Mammary epithelial cell (primary cell): Measurements from ENCODE around the gene ARID1B.

ENCODE experiments used
- EZH2 ChIP-seq: IDR thresholded peaks from 2 replicates; pipeline ENCODE4 v1.6.1; 2012; ENCODE audit warnings: low read length, inconsistent platforms, borderline replicate concordance
- TF ChIP-seq, protein P1 (sequence below), 2 donors: IDR thresholded peaks in 1 of 2; conservative IDR thresholded peaks in 1 of 2; 2 replicates each; pipeline ENCODE4 v1.5.1; 2011 to 2012; ENCODE audit warnings: inconsistent platforms in 2 of 2, low read length in 2 of 2, mild to moderate bottlenecking in 2 of 2, control low read depth in 1 of 2, low read depth in 1 of 2; ENCODE audit not compliant: insufficient read depth in 1 of 2; ENCODE audit errors: extremely low read depth in 1 of 2

DNA sequence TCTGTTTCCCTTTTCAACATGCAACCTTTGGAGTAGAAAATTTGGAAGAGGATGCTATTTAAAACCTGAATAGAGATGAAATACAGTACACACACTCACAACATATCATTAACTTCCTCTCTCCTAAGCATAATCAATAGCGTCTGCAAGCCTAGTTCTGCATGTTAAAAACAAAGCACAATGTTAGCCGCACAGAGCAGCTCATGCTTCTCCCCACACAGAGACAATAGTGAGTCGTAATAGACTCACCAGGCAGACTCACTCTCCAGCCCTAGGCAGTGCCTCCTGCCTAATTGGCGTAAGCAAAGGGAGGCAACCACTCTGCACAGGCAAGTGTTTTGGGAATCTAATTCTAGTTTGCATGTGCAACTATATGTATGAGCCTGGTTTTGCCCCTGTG is 45.8 kb upstream of the ARID1B start:
- TF ChIP-seq EZH2: no peak
- TF ChIP-seq, protein P1, sequence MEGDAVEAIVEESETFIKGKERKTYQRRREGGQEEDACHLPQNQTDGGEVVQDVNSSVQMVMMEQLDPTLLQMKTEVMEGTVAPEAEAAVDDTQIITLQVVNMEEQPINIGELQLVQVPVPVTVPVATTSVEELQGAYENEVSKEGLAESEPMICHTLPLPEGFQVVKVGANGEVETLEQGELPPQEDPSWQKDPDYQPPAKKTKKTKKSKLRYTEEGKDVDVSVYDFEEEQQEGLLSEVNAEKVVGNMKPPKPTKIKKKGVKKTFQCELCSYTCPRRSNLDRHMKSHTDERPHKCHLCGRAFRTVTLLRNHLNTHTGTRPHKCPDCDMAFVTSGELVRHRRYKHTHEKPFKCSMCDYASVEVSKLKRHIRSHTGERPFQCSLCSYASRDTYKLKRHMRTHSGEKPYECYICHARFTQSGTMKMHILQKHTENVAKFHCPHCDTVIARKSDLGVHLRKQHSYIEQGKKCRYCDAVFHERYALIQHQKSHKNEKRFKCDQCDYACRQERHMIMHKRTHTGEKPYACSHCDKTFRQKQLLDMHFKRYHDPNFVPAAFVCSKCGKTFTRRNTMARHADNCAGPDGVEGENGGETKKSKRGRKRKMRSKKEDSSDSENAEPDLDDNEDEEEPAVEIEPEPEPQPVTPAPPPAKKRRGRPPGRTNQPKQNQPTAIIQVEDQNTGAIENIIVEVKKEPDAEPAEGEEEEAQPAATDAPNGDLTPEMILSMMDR (conservative IDR thresholded peaks at IDR 0.05 in 1 of 2, IDR thresholded peaks at IDR 0.05 in 1 of 2; ENCODE audit: extremely low read depth in 1 of 2, insufficient read depth in 1 of 2, low read depth in 1 of 2, low read length in 2 of 2): no peak
